Cardiac muscle cell (in vitro differentiated cells and primary cell): ENCODE data around the gene TRIP12. TPM values are rescaled to one million over a fixed set of nuclear protein-coding genes. Genes with fewer than 3 reads are reported as not detected.

Experiments used
- DNase-seq, 2 donors: peaks; one replicate each; pipeline versions ENCODE4 v3.0.0 to v3.0.0-alpha.2; 2010 to 2017; ENCODE audit warnings: low read depth in 1 of 2, low spot score in 1 of 2
- H3K27ac ChIP-seq: fragments of 200-600 bp; sonication (generic); 2 replicates; pipeline ENCODE4 v1.5.1; 2016
- H3K27me3 ChIP-seq: fragments of 200-600 bp; sonication (generic); 2 replicates; pipeline ENCODE4 v1.6.0; 2016; ENCODE audit warnings: control low read depth
- H3K36me3 ChIP-seq: fragments of 200-600 bp; sonication (generic); 2 replicates; pipeline ENCODE4 v1.5.1; 2016; ENCODE audit warnings: control low read depth
- H3K4me1 ChIP-seq: fragments of 200-600 bp; sonication (generic); 2 replicates; pipeline ENCODE4 v1.8.1; 2017; ENCODE audit warnings: low read depth, mild to moderate bottlenecking, mixed run types
- H3K4me3 ChIP-seq: fragments of 200-600 bp; sonication (generic); 2 replicates; pipeline ENCODE4 v1.5.1; 2016; ENCODE audit warnings: mild to moderate bottlenecking
- H3K9me3 ChIP-seq: fragments of 200-600 bp; sonication (generic); 2 replicates; pipeline ENCODE4 v1.5.1; 2017; ENCODE audit warnings: low read depth, mild to moderate bottlenecking, control low read depth
- CTCF ChIP-seq: IDR thresholded peaks from 2 replicates; pipeline ENCODE4 v1.5.1; 2012; ENCODE audit warnings: low read depth, mild to moderate bottlenecking, low read length
- polyA plus RNA-seq: library from polyadenylated mRNA; unstranded; fragments of >200 nt; fragmentation: Nextera tagmentation; extraction: Ambion mirVana; gene quantifications from 2 replicates; pipeline ENCODE4 v1.2.1, GENCODE V29; 2016
- total RNA-seq: library from RNA; depleted of rRNA; stranded (reverse); fragments of >200 nt; gene quantifications from 2 replicates; pipeline ENCODE4 v1.2.3, GENCODE V29; 2016

The TRIP12 gene
- total and polyA plus RNA-seq, 2 experiments from 2014 or later, result 57.5 to 190 TPM

GRCh38 chr2:229874647-229875046 is 47.2 kb downstream of the TRIP12 start:
- H3K9me3 ChIP-seq, result no peaks in the 10 kb centered on the region
- H3K27me3 ChIP-seq, result no peaks in the 10 kb centered on the region
- no peak overlapping the region for H3K4me3 ChIP-seq
- peaks cover 3% of the 10 kb centered on the region for H3K4me1 ChIP-seq
- no peak overlapping the region for H3K27ac ChIP-seq
- no peak for DNase-seq
- TF ChIP-seq CTCF, result no peak
- peaks cover 8% of the 10 kb centered on the region for H3K36me3 ChIP-seq

GRCh38 chr2:229873123-229873581 is 48.7 kb downstream of the TRIP12 start:
- peaks cover 3% of the 10 kb centered on the region for H3K4me1 ChIP-seq
- no peak for TF ChIP-seq CTCF
- H3K27ac ChIP-seq, result no peak overlapping the region
- H3K9me3 ChIP-seq, result no peaks in the 10 kb centered on the region
- no peak for DNase-seq
- H3K36me3 ChIP-seq, result peaks cover 8% of the 10 kb centered on the region
- no peak overlapping the region for H3K4me3 ChIP-seq
- no peaks in the 10 kb centered on the region for H3K27me3 ChIP-seq

- H3K9me3 ChIP-seq, result no peaks in the 10 kb centered on the region
- no peak for TF ChIP-seq CTCF
- H3K27me3 ChIP-seq, result no peaks in the 10 kb centered on the region
- no peak for DNase-seq
- H3K4me3 ChIP-seq, result no peak overlapping the region
- no peak overlapping the region for H3K27ac ChIP-seq
- H3K4me1 ChIP-seq, result peaks cover 3% of the 10 kb centered on the region
- H3K36me3 ChIP-seq, result no peaks in the 10 kb centered on the region
These were observed 50.7 kb downstream of the TRIP12 start for GRCh38 chr2:229870903-229871656.

GRCh38 chr2:229869226-229869625 is 52.6 kb downstream of the TRIP12 start:
- no peak overlapping the region for H3K4me3 ChIP-seq
- no peaks in the 10 kb centered on the region for H3K36me3 ChIP-seq
- no peak overlapping the region for H3K27ac ChIP-seq

GRCh38 chr2:229868794-229869193 is 53.0 kb downstream of the TRIP12 start:
- TF ChIP-seq CTCF, result no peak
- Histone ChIP-seq H3K9me3 (no peaks in the 10 kb centered on the region), H3K27ac (no peak overlapping the region), H3K27me3 (no peaks in the 10 kb centered on the region), H3K36me3 (no peaks in the 10 kb centered on the region), H3K4me3 (no peak overlapping the region), H3K4me1 (peaks cover 3% of the 10 kb centered on the region)
- DNase-seq, result no peak

More at GRCh38 chr2:229869226-229869625, 52.6 kb downstream of the TRIP12 start:
- Histone ChIP-seq H3K9me3 (no peaks in the 10 kb centered on the region), H3K27me3 (no peaks in the 10 kb centered on the region), H3K4me1 (peaks cover 3% of the 10 kb centered on the region)
- no peak for DNase-seq
- TF ChIP-seq CTCF, result no peak
